H9 (cell line): Measurements from ENCODE around the gene MRPL18. TPM values are rescaled to one million over a fixed set of nuclear protein-coding genes. Genes with fewer than 3 reads are reported as not detected.

Experiments
- DNase-seq: peaks from one replicate; pipeline ENCODE4 v3.0.0-alpha.2; 2017
- H2AFZ ChIP-seq: one replicate; pipeline ENCODE4 v1.6.1; 2013; ENCODE audit warnings: mild to moderate bottlenecking, low read length, control low read depth, moderate library complexity
- H2AK5ac ChIP-seq: 2 replicates; pipeline ENCODE4 v1.6.1; 2013; ENCODE audit warnings: low read length, control low read depth, mixed read lengths; ENCODE audit not compliant: insufficient read length
- H2BK120ac ChIP-seq: one replicate; pipeline ENCODE4 v1.6.1; 2013; ENCODE audit warnings: low read depth, mild to moderate bottlenecking, low read length, control low read depth, inconsistent platforms; ENCODE audit not compliant: poor library complexity, severe bottlenecking
- H2BK12ac ChIP-seq: 2 replicates; pipeline ENCODE4 v1.6.1; 2013; ENCODE audit warnings: low read length, control low read depth, mixed read lengths, low read depth; ENCODE audit not compliant: insufficient read length
- H2BK15ac ChIP-seq: 2 replicates; pipeline ENCODE4 v1.6.1; 2013; ENCODE audit warnings: low read depth, low read length, control low read depth
- H2BK20ac ChIP-seq: one replicate; pipeline ENCODE4 v1.6.1; 2013; ENCODE audit warnings: low read depth, mild to moderate bottlenecking, low read length, control low read depth, inconsistent platforms; ENCODE audit not compliant: poor library complexity, severe bottlenecking
- H2BK5ac ChIP-seq: 2 replicates; pipeline ENCODE4 v1.6.1; 2013; ENCODE audit warnings: low read length, control low read depth, mixed read lengths; ENCODE audit not compliant: insufficient read length
- H3K14ac ChIP-seq: 2 replicates; pipeline ENCODE4 v1.6.1; 2013; ENCODE audit warnings: low read length, control low read depth; ENCODE audit not compliant: insufficient read depth
- H3K18ac ChIP-seq: 2 replicates; pipeline ENCODE4 v1.6.1; 2013; ENCODE audit warnings: low read depth, mild to moderate bottlenecking, mixed read lengths, low read length, control low read depth; ENCODE audit not compliant: insufficient read length
- H3K23ac ChIP-seq: 2 replicates; pipeline ENCODE4 v1.6.1; 2013; ENCODE audit warnings: low read length, control low read depth, mixed read lengths, low read depth; ENCODE audit not compliant: insufficient read length
- H3K23me2 ChIP-seq: 2 replicates; pipeline ENCODE4 v1.6.1; 2013; ENCODE audit warnings: low read depth, mild to moderate bottlenecking, mixed read lengths, low read length, control low read depth; ENCODE audit not compliant: insufficient read length, poor library complexity, severe bottlenecking
- H3K27ac ChIP-seq: 2 replicates; pipeline ENCODE4 v1.5.1; 2013; ENCODE audit warnings: low read length, control low read depth, mixed read lengths, low read depth; ENCODE audit not compliant: insufficient read length
- H3K27me3 ChIP-seq: 2 replicates; pipeline ENCODE4 v1.6.1; 2013; ENCODE audit warnings: low read length, control low read depth, inconsistent platforms; ENCODE audit not compliant: insufficient read depth
- H3K4ac ChIP-seq: 2 replicates; pipeline ENCODE4 v1.6.1; 2013; ENCODE audit warnings: low read depth, mild to moderate bottlenecking, control low read depth, inconsistent platforms, low read length, moderate library complexity
- H3K4me1 ChIP-seq: 2 replicates; pipeline ENCODE4 v1.6.1; 2013; ENCODE audit warnings: low read length, control low read depth, inconsistent platforms; ENCODE audit not compliant: insufficient read depth
- H3K4me2 ChIP-seq: 2 replicates; pipeline ENCODE4 v1.6.1; 2013; ENCODE audit warnings: low read length, control low read depth, mixed read lengths; ENCODE audit not compliant: insufficient read length, insufficient read depth
- H3K56ac ChIP-seq: 2 replicates; pipeline ENCODE4 v1.6.1; 2013; ENCODE audit warnings: low read depth, mild to moderate bottlenecking, mixed read lengths, low read length, control low read depth; ENCODE audit not compliant: insufficient read length
- H3K79me1 ChIP-seq: 2 replicates; pipeline ENCODE4 v1.6.1; 2013; ENCODE audit warnings: low read depth, mild to moderate bottlenecking, moderate library complexity, low read length, control low read depth, inconsistent platforms; ENCODE audit not compliant: insufficient read depth, poor library complexity, severe bottlenecking
- H3K79me2 ChIP-seq: 2 replicates; pipeline ENCODE4 v1.6.1; 2013; ENCODE audit warnings: low read length, control low read depth, inconsistent platforms; ENCODE audit not compliant: insufficient read depth
- H3K9ac ChIP-seq: 2 replicates; pipeline ENCODE4 v1.6.1; 2013; ENCODE audit warnings: low read length, control low read depth, mixed read lengths; ENCODE audit not compliant: insufficient read length; ENCODE audit errors: extremely low read depth
- H3K9me3 ChIP-seq: one replicate; pipeline ENCODE4 v1.6.1; 2013; ENCODE audit warnings: low read depth, low read length, inconsistent platforms; ENCODE audit not compliant: control insufficient read depth
- H3T11ph ChIP-seq: one replicate; pipeline ENCODE4 v1.6.1; 2013; ENCODE audit warnings: mild to moderate bottlenecking, low read length, control low read depth, inconsistent platforms
- H4K20me1 ChIP-seq: one replicate; pipeline ENCODE4 v1.6.1; 2013; ENCODE audit not compliant: control insufficient read depth, insufficient read length, insufficient read depth
- H4K5ac ChIP-seq: 2 replicates; pipeline ENCODE4 v1.6.1; 2013; ENCODE audit warnings: low read depth, mild to moderate bottlenecking, mixed read lengths, low read length, control low read depth; ENCODE audit not compliant: insufficient read length
- H4K8ac ChIP-seq: replicated peaks from 2 replicates; pipeline ENCODE4 v1.6.1; 2013; ENCODE audit warnings: low read length, control low read depth, mixed read lengths, low read depth; ENCODE audit not compliant: insufficient read length
- H4K91ac ChIP-seq: 2 replicates; pipeline ENCODE4 v1.6.1; 2013; ENCODE audit warnings: low read depth, mild to moderate bottlenecking, moderate library complexity, mixed read lengths, low read length, control low read depth; ENCODE audit not compliant: insufficient read length
- H3K27ac Mint-ChIP-seq, 3 experiments: 2 replicates in 2 of 3; 3 replicates in 1 of 3; pipeline ENCODE4 v1.8.0; 2020 to 2021; ENCODE audit warnings: mixed read lengths in 3 of 3, mild to moderate bottlenecking in 1 of 3, moderate library complexity in 1 of 3
- H3K27me3 Mint-ChIP-seq: 2 replicates; pipeline ENCODE4 v1.8.0; 2021; ENCODE audit warnings: low read depth, mild to moderate bottlenecking, moderate library complexity, mixed read lengths
- H3K36me3 Mint-ChIP-seq, 3 experiments: 2 replicates in 2 of 3; 3 replicates in 1 of 3; pipeline ENCODE4 v1.8.0; 2020 to 2021; ENCODE audit warnings: low read depth in 3 of 3, mixed read lengths in 3 of 3; ENCODE audit not compliant: insufficient read depth in 1 of 3
- H3K4me1 Mint-ChIP-seq, 2 experiments: 2 replicates each; pipeline ENCODE4 v1.8.0; 2020; ENCODE audit warnings: mixed read lengths in 2 of 2
- H3K4me3 Mint-ChIP-seq, 2 experiments: 2 replicates in 1 of 2; 3 replicates in 1 of 2; pipeline ENCODE4 v1.8.0; 2020 to 2021; ENCODE audit warnings: mild to moderate bottlenecking in 2 of 2, mixed read lengths in 2 of 2, moderate library complexity in 1 of 2
- H3K9me3 Mint-ChIP-seq, 2 experiments: 2 replicates in 1 of 2; 3 replicates in 1 of 2; pipeline ENCODE4 v1.8.0; 2020; ENCODE audit warnings: mild to moderate bottlenecking in 2 of 2, mixed read lengths in 2 of 2, moderate library complexity in 1 of 2
- CTCF ChIP-seq: fragments of 200-600 bp; sonication (generic); conservative IDR thresholded peaks from 3 replicates; pipeline ENCODE4 v1.8.0; 2021; ENCODE audit warnings: antibody characterized with exemption, mild to moderate bottlenecking
- WGBS: extraction: QIAGEN DNeasy Blood & Tissue Kit; methylation state at CpG from one replicate; pipeline ENCODE4 v1.1.7; 2013; ENCODE audit warnings: missing lambda C conversion rate, low lambda C conversion rate, mixed read lengths; ENCODE audit not compliant: insufficient read length; ENCODE audit errors: extremely low coverage; 5-methylcytosine and 5-hydroxymethylcytosine counted together
- total RNA-seq: library from RNA; stranded (reverse); gene quantifications from 2 replicates; pipeline ENCODE4 v1.2.1, GENCODE V29; 2021

Gene MRPL18
- total RNA-seq, 1 experiment from 2014 or later, result 88.8 TPM

- H3K36me3 Mint-ChIP-seq, result no peaks in the 10 kb centered on the region
- H3K27me3 Mint-ChIP-seq, result no peaks in the 10 kb centered on the region
- H3K9me3 Mint-ChIP-seq, result no peaks in the 10 kb centered on the region
- peak overlapping the region in 2 of 3 experiments; percentile 72 to 89; a peak in 3 of 7 replicates for H3K27ac Mint-ChIP-seq
- no peak overlapping the region for H3K27ac ChIP-seq
- no peak overlapping the region for H3K4me3 Mint-ChIP-seq
- H3K27me3 ChIP-seq, result no peaks in the 10 kb centered on the region
- H2BK5ac ChIP-seq, result no peak overlapping the region
- H3K4me1 Mint-ChIP-seq, result peaks cover 19 to 28% of the 10 kb centered on the region in 2 experiments
- no peaks in the 10 kb centered on the region; the same call in 1 of the 2 replicates for H3K4me1 ChIP-seq
- H2BK20ac ChIP-seq, result no peak overlapping the region
- H3K23me2 ChIP-seq, result no peaks in the 10 kb centered on the region
- no peak overlapping the region for H2BK15ac ChIP-seq
- H3K79me1 ChIP-seq, result no peaks in the 10 kb centered on the region
- H3K56ac ChIP-seq, result no peak overlapping the region
- no peak overlapping the region for H3K4ac ChIP-seq
- no peak overlapping the region for H2BK12ac ChIP-seq
- H4K20me1 ChIP-seq, result no peaks in the 10 kb centered on the region
- H4K91ac ChIP-seq, result no peak overlapping the region
- no peak overlapping the region for H3K4me2 ChIP-seq
- no peak overlapping the region for H3K18ac ChIP-seq
- no peak overlapping the region for H3K9ac ChIP-seq
- DNase-seq, result no peak
- no peak overlapping the region for H4K5ac ChIP-seq
- H2AFZ ChIP-seq, result no peak overlapping the region
- no peak for TF ChIP-seq CTCF
- H2AK5ac ChIP-seq, result no peak overlapping the region
- H4K8ac ChIP-seq, result no peak overlapping the region
- H3T11ph ChIP-seq, result no peak overlapping the region
- no peak overlapping the region; the same call in 1 of the 2 replicates for H3K14ac ChIP-seq
- H2BK120ac ChIP-seq, result no peak overlapping the region
- H3K9me3 ChIP-seq, result no peaks in the 10 kb centered on the region
- no peaks in the 10 kb centered on the region for H3K79me2 ChIP-seq
- no CpG with 5 or more reads among the region's 6 CpGs for WGBS
- no peak overlapping the region for H3K23ac ChIP-seq
Measured at GRCh38 chr6:159808647-159809046, 18.4 kb downstream of the MRPL18 start.
